GM19043 (cell line): ENCODE results near the gene CDC40.
"Not testable (repeated sequence)": the region's sequence is repeated elsewhere in the genome, so short reads cannot be mapped to it uniquely, and the experiment has no call there.

ENCODE experiments used
- ATAC-seq: cut with Tn5 transposase; IDR thresholded peaks from one replicate; pipeline ENCODE4 v1.9.1; 2021; ENCODE audit warnings: low read depth; ENCODE audit not compliant: unreplicated experiment

The CDC40 gene

DNA sequence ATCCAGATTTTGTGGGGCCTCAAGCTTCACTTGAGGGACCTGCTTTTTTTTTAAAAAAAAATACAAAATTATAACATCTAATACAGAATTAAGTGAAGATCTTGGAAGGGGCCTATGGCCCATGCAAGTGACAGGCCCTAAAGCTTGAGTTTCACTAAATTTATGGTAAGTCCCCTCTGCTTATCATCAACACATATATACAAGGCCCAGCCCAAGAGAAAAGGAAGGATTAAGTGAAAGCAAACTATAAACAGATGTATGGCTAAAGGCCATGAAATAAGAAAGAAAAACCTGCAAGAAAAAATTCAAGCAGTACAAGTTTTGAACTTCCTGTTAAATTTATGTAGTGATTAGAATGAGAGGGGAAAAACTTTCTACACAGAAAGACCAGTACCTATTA is 86.8 kb downstream of the CDC40 start:
- ATAC-seq = no peak

DNA sequence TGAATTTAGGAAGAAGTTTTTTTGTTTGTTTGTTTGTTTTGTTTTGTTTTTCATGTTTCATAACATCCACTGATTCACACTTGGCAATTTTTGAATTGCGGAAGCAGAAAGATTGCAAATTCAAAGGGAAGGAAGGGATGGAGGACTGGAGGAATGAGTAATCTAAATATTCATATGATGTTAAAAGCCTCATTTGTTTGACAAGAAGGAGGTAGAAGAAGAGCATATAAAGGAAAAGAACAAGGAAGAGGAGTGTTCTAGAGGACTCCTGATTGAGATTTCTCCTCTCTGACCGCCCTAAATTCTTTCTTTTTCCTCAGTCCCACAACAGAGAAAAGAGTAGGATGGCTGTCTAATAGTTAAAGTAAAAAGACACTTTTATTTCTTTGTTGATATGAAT is 89.4 kb downstream of the CDC40 start:
- no peak for ATAC-seq

DNA sequence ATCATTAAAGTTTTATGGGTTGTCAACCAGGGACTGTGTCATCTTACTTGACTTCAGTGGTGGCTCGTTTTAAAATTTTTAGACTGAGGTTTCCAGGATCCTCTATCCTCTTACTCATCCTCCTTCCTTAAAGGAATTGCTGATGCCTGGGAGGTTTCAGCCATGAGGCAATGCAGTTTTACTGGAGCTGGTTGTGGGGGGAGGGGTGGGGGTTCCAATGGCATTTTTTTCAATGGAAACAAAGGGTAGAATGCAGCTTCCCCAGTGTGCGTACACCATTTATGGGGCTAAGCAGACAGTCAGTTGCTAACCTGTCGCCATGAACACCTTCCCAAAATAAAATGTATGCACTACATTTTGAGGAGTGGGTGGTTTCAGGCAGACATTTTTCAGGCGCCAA is 89.9 kb downstream of the CDC40 start:
- no peak for ATAC-seq

DNA sequence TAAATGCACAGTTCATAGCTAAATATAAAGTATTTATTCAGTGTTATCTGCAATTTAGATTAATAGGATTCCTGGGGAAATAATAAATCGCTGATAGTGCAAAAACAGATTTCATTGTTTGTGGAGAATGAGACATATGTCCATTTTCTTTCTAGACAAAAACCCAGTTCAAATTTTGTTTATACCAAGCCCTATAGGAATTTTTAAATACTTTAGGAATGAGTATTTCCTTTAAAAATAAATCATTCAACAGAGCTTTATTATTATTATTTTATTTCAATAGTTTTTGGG is 91.5 kb downstream of the CDC40 start:
- no peak for ATAC-seq

DNA sequence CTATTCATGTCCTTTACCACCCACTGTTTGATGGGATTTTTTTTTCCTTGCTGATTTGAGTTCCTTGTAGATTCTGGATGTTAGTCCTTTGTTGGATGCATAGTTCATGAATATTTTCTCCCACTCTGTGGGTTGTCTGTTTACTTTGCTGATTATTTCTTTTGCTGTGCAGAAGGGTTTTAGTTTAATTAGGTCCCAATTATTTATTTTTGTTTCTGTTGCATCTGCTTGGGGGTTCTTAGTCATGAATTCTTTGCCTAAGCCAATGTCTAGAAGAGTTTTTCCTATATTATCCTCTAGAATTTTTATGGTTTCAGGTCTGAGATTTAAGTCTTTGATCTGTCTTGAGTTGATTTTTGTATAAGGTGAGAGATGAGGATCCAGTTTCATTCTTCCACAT is 92.6 kb downstream of the CDC40 start:
- ATAC-seq = not testable (repeated sequence)

DNA sequence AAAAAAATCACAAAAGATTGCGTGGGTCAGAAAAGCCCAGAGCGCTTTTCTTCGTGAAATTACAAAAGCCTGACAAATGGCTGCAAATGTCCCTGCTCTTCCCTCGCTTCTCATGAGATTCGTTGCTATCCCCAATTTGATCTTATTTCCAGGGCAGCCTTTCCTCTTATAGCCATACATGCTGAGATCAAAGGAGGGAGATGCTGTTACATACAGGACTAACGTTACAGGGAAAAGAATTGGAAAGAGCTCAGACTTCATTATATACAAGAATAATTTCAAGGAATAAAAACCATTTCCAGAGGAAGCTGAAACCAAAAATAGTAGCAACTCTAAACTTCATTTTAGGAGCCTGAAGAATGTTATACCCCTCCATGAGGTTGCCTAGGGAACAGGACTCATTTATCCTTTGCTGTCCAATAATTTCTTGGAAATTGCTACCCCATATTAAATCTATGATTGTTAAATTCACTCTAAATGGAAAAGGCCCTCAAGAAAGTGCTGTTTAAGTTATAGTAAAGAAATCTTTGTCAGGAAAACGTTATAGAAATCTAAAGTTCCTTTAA is 97.0 kb downstream of the CDC40 start:
- ATAC-seq = no peak
